GM10248 (cell line): ENCODE data around the gene RAPGEF2.
"Not testable (repeated sequence)": the region's sequence is repeated elsewhere in the genome, so short reads cannot be mapped to it uniquely, and the experiment has no call there.

ENCODE experiments used
- CTCF ChIA-PET: fragments of 300-600 bp; sonication (Branson Sonifier 250); formaldehyde crosslinking; extraction: SDS; loops from one replicate; lab custom pipeline; 2021; ENCODE audit warnings: antibody characterized with exemption; lab: Yijun Ruan, JAX
- POLR2A ChIA-PET: fragments of 350-650 bp; sonication (Branson Sonifier 250); formaldehyde crosslinking; extraction: SDS; loops from one replicate; lab custom pipeline; 2020; ENCODE audit warnings: antibody characterized with exemption; lab: Yijun Ruan, JAX
- DNase-seq: peaks from one replicate; pipeline ENCODE4 v3.0.0; 2012; ENCODE audit errors: extremely low spot score
- TF ChIP-seq, protein P1 (sequence below): IDR thresholded peaks from 2 replicates; pipeline ENCODE4 v1.5.1; 2012; ENCODE audit warnings: mild to moderate bottlenecking, low read depth; ENCODE audit errors: extremely low read depth, missing control alignments, control extremely low read depth

RAPGEF2 gene

DNA sequence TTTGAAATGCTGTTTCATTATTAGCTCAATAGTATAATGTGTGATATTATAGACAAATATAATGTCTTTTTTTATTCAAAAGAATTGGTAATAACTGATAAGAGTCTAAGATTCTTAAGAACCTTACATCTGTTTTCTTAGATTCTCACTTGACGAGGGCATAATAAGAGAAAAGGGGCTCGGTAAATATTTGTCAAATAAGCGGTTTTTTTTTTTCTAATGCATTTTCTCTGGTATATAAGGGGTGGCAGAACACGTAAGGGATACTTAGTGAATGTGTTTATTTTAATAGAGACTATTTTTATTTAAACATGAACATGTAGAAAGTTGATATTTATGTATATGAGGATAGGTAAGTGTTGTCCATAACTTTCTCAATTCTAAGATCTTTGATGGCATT is 200.6 kb downstream of the RAPGEF2 start:
- ChIA-PET CTCF (no interaction called here), POLR2A (no interaction called here)
- TF ChIP-seq, protein P1, sequence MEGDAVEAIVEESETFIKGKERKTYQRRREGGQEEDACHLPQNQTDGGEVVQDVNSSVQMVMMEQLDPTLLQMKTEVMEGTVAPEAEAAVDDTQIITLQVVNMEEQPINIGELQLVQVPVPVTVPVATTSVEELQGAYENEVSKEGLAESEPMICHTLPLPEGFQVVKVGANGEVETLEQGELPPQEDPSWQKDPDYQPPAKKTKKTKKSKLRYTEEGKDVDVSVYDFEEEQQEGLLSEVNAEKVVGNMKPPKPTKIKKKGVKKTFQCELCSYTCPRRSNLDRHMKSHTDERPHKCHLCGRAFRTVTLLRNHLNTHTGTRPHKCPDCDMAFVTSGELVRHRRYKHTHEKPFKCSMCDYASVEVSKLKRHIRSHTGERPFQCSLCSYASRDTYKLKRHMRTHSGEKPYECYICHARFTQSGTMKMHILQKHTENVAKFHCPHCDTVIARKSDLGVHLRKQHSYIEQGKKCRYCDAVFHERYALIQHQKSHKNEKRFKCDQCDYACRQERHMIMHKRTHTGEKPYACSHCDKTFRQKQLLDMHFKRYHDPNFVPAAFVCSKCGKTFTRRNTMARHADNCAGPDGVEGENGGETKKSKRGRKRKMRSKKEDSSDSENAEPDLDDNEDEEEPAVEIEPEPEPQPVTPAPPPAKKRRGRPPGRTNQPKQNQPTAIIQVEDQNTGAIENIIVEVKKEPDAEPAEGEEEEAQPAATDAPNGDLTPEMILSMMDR = no peak
- DNase-seq = no peak

DNA sequence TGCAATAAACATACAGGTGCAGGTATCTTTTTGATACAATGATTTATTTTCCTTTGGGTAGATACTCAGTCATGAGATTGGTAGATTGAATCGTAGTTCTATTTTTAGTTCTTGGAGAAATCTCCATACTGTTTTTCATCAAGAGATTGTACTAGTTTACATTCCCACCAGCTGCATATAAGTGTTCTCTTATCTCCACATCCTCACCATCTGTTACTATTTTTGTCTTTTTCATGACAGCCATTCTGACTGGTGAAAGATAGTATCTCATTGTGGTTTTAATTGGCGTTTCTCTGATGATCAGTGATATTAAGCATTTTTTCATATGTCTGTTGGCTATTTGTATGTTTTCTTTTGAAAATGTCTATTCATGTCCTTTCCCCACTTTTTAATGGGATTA is 202.2 kb downstream of the RAPGEF2 start:
- POLR2A ChIA-PET = no interaction called here
- no peak for DNase-seq
- TF ChIP-seq, protein P1 = no peak
- CTCF ChIA-PET = interaction anchor here (1.5 kb wide), 1 partner anchor 29 kb away, joined by 3 read pairs; no protein-coding TSS in a partner anchor

DNA sequence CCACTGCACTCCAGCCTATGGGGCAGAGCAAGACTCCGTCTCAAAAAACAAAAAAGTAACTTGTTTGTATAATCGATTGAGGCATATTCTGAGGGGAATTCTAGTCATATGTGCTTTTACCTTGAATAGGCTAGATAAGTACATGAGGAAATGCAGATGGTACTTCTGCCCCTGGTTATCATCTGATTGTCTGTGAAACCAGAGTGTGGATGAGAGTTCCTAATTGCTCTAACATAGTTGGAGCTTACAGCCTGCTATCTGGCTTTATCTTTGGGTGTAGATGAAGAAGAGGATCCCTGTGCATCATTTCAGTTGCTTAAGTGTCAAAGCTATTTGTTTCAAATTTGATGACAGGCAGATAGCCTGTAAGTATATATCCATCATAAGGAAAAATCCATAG is 205.1 kb downstream of the RAPGEF2 start:
- TF ChIP-seq, protein P1 = no peak
- CTCF ChIA-PET = no interaction called here
- no peak for DNase-seq

DNA sequence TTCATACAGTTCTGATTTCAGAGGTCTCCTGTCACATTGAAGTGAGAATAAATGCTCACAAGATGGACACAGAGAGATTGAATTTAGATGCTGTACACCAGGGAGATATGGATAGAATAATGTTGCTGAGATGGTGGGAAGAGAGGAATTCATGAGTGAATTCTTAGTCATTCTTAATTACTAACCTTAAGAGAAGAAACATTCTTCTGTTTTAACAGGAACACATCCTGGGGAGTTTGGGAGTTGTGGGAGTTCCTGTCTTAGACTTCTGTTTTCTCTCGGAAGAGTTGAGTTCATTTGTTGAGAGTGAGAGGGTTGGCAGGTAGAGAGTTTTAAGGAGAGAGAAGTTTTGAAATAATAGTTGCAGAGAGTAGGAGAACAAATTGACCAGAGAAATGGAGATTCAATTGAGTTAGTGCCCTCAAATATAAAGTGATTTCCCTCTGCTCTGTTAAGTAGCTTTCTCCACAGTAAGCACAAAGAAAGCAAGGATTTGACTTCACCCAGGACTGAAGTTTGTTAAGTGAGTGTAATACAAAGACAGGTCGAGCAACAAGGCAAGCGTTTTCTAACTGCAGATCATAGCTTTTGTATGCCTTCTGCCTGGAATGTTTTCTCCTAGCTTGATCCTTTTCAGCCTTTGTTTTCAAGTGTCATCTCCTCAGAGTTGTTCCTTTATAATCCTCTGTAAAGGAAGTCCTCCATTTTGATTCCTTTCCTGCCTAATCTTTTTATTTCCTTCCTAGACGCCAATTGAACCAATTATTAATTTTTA is 205.9 kb downstream of the RAPGEF2 start:
- ChIA-PET POLR2A (no interaction called here), CTCF (no interaction called here)
- no peak for DNase-seq
- TF ChIP-seq, protein P1 = no peak

More for the DNA sequence above, 205.1 kb downstream of the RAPGEF2 start:
- POLR2A ChIA-PET = no interaction called here

DNA sequence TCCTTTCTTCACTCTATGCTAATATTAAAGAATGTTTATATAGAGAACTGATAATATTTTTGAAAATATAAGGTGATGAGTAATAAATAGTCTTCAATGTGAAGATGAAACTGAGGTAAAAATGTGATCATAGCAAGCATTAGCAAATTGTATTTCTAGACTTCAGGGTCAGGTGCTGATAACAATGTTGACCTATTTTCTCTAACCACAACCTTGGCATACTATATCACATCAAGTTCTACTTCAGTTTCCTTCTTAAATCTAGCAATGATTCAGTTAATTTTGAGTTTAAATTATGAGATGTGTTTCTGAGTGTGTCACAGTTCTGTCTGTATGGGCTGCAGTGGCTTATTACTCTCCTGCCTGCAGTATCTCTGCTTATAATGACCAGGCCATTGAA is 209.4 kb downstream of the RAPGEF2 start:
- ChIA-PET CTCF (no interaction called here), POLR2A (no interaction called here)
- no peak for DNase-seq
- TF ChIP-seq, protein P1 = no peak

DNA sequence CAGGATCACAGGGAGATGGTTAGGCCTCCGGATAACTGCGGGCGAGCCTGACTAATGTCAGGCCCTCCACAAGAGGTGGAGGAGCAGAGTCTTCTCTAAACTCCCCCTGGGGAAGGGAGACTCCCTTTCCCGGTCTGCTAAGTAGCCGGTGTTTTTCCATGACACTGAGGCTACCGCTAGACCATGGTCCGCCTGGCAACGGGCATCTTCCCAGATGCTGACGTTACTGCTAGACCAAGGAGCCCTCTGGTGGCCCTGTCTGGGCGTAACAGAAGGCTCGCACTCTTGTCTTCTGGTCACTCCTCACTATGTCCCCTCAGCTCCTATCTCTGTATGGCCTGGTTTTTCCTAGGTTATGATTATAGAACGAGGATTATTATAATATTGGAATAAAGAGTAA is 213.0 kb downstream of the RAPGEF2 start:
- CTCF ChIA-PET = interaction anchor here (1.3 kb wide), 1 partner anchor 16 kb away, joined by 3 read pairs; no protein-coding TSS in a partner anchor

DNA sequence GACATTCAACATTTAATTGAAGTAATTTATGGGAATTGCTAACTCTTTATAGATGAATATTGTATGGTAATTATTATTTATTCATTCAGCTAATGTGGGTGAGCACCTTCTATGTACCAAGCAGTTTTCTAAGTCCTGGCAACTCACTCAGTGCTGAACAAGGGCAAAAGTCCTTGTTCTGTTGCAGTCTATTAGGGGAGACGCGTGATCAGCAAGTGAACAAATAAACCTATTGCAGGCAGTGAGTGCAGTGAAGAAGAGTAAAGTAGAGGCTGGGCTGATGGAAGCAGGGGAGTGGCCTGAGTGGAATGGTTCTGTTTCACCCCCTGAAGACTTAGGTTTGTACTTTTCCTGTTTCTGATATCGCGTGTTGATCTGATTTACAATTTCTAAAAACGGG is 214.3 kb downstream of the RAPGEF2 start:
- no peak for DNase-seq
- ChIA-PET POLR2A (no interaction called here), CTCF (interaction anchor here (1.3 kb wide), 1 partner anchor 9 kb away, joined by 4 read pairs; no protein-coding TSS in a partner anchor)
- TF ChIP-seq, protein P1 = no peak

More for the DNA sequence above, 213.0 kb downstream of the RAPGEF2 start:
- DNase-seq, POLR2A ChIA-PET: not testable (repeated sequence)
